Astrocyte of the spinal cord (primary cell): ENCODE results near the gene B3GAT3.

Experiments used
- DNase-seq: peaks from one replicate; pipeline ENCODE4 v3.0.0; 2011; ENCODE audit warnings: low read depth, low spot score
- H3K4me3 ChIP-seq: 2 replicates; pipeline ENCODE4 v1.5.1; 2011; ENCODE audit warnings: low read depth, mild to moderate bottlenecking, low read length, moderate library complexity
- in situ Hi-C: cut with HindIII; loops from 2 replicates; pipeline ENCODE4 v1.10.0; 2017; ENCODE audit warnings: low sequenced_read_pairs
- TF ChIP-seq, protein P1 (sequence below): IDR thresholded peaks from 2 replicates; pipeline ENCODE4 v1.5.1; 2012; ENCODE audit warnings: low read depth, mild to moderate bottlenecking, low read length, inconsistent platforms

The B3GAT3 gene

DNA sequence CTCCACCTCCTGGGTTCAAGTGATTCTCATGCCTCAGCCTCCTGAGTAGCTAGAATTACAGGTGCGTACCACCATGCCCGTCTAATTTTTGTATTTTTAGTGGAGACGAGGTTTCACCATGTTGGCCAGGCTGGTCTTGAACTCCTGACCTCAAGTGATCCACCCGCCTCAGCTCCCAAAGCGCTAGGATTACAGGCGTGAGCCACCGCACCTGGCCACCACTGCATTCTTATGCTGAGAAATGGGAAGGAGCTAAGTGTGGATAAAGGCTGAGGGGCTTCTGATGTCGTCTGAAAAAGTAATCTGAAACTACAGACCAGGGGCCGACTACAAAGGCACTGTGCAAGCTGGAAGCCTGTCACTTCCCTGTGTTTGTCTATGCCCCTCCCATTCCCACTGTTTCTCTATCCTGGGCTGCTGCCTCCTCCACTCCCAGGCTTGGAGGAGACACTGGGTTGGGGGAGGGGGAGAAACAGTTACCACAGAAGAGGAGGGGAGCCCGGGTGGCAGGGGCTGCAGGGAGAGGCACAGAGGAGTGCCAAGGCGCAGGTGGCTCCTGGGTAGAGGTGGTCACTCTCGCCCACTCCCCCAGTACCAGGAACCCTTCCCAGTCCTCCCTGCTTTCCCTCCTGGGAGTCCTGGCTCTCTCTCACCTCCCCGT is 17.2 kb downstream of the B3GAT3 start:
- no peak for DNase-seq
- H3K4me3 ChIP-seq, result no peak overlapping the region
- TF ChIP-seq, protein P1, sequence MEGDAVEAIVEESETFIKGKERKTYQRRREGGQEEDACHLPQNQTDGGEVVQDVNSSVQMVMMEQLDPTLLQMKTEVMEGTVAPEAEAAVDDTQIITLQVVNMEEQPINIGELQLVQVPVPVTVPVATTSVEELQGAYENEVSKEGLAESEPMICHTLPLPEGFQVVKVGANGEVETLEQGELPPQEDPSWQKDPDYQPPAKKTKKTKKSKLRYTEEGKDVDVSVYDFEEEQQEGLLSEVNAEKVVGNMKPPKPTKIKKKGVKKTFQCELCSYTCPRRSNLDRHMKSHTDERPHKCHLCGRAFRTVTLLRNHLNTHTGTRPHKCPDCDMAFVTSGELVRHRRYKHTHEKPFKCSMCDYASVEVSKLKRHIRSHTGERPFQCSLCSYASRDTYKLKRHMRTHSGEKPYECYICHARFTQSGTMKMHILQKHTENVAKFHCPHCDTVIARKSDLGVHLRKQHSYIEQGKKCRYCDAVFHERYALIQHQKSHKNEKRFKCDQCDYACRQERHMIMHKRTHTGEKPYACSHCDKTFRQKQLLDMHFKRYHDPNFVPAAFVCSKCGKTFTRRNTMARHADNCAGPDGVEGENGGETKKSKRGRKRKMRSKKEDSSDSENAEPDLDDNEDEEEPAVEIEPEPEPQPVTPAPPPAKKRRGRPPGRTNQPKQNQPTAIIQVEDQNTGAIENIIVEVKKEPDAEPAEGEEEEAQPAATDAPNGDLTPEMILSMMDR, result no peak
- in situ Hi-C loops, result no loop called here

DNA sequence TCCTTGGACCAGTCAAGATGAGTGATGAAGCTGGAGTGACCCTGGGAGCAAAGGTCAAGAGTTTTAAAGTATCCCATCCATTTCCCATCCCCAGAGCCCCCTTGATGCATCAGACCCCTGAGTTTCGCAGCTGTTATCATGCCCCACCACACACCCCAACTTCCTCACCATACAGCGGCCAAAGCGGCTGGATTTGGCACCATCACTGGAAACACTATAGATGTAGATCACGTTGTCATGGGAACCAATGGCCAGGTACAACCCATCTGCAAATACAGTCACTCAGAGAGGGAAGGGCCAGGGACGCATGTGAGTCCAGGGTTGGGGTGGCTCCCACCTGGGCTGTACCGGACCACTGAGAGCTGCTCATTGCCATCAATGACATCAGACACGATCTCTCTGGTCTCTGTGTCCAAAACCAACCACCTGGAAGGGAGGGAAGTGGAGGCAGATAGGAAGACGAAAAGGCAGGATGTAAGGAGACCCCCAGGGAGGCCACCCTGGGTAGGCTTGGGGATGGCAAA is 17.9 kb downstream of the B3GAT3 start:
- no peak overlapping the region for H3K4me3 ChIP-seq
- TF ChIP-seq, protein P1, result no peak
- DNase-seq, result no peak
- in situ Hi-C loops, result no loop called here

DNA sequence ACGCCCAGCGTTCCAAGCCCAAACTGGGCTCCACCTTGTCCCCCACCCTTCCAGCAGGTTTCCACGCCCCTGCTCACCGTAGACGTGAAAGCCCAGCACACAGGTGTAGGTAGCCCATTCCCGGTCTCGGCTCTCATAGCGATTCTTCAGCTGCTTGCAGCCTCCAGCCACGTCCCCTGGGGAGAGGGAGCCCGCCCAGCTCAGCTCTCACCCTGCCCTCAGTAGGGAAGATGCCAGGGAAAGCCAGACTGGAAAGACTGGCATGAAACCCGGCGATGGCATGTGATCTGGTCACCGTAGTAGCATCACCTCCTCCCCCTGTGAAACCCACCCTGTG is 18.7 kb downstream of the B3GAT3 start:
- peak overlapping the region; percentile 95 for H3K4me3 ChIP-seq
- DNase-seq, result no peak
- TF ChIP-seq, protein P1, result no peak
- in situ Hi-C loops, result no loop called here

DNA sequence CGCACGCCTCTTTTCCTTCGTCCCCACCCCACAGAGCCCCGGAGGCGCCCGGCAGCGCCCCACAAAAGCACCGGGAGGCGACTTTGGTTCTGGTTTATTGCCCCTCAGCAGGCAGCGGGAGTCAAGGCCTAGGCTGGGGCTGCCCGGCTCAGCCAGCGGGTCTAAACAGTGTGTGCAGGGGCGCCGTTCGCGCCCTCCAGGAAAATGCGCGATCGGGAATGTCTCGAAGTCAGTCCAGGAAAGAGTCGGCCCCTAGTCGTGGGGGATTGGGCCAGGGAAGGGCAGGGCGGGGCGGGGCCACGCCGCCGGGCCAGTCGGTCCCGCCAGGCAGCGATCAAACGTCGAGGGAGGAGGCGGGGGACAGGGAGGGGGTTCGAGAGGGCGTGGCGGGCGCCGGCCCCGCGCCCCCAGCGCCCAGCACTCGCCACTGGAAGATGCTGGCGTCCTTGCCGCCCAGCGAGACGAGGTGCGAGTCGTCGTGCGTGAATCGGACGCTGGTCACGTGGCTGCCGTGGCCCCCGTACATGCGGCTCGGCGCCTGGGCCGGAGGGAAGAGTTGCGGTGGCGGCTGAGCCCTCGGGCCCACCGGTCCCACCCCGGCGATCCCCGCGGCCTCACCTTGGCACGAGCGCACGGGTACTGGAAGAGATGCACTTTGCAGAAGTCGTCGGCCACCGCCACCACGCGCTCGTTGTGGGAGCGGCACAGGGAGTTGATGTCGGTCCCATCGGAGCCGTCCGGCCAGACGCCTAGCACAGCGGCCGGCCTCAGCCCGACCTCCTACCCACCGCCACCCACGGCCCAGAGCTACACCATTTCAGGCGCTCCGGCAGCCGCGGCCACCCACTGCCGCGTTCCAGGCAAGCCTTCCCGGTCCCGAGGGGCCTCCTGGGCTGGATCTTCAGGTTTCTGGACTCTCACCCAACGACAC is 19.4 kb downstream of the B3GAT3 start:
- TF ChIP-seq, protein P1, result no peak
- peak overlapping the region; percentile 95 for H3K4me3 ChIP-seq
- DNase-seq, result peak; percentile 71
- in situ Hi-C loops, result no loop called here

DNA sequence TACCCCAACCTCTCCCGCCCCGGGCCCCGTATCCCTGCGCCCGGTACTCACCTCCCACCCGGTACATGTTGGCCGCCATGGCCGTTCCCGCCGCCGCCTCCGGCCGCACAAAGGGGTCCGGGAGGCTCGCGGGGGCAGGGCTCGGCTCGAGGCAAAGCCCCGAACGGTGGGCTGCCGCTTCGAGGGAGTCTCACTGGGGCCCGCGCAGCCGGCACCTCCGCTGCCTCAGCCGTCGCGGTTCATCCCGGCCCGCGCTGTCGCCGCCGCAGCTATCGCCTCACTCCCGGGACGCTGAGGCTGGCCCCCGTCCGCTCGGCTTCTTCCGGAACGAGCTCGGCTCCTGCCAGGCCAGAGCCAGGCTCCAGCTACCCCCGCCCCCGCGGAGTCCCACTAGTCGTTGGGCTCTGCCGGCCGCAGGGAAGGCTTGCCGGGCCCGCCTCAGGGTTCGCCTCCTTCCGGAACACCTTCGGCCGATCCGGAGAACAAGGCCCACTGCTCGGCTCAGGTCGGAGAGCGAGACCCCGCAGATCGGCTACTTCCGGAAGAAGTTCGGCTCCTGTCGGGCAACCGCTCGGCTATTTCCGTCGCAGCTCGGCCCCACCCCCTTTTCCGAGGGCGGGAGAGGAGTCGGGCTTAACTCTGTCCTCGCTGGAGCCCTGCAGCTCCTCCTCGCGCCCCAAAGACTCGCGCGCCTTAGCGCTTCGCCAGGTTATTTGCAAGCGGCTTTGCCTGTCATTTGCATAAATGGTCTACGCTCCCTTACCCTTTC is 20.2 kb downstream of the B3GAT3 start, which contains the start of gene MTA2:
MTA2 (minus strand) TSS at position 494 of the 769 bp plus-strand sequence; CDS start at position 79, 415 bp downstream.
- TF ChIP-seq, protein P1, result no peak
- in situ Hi-C loops, result no loop called here
- DNase-seq, result peak; percentile 99
- H3K4me3 ChIP-seq, result peak within 1 kb of the TSS; percentile 95

DNA sequence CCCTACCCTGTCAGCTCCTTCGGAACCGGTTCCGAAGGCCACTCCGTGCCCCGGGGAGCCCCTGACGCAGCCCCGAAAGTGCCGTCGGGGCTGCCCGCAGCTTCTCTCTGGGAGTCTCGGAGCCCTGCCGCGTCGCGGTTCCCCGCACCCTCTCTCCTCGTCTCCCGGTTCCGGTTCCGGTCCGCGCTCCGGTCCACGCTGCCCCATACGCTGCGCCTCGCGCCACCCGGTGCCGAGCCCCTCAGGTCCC is 20.7 kb downstream of the B3GAT3 start:
- H3K4me3 ChIP-seq, result peak overlapping the region; percentile 95
- TF ChIP-seq, protein P1, result no peak
- DNase-seq, result no peak
- in situ Hi-C loops, result no loop called here
